ENCODE data around the gene MCOLN2.
"Not testable (repeated sequence)": the region's sequence is repeated elsewhere in the genome, so short reads cannot be mapped to it uniquely, and the experiment has no call there.

Gene MCOLN2

GRCh38 chr1:84941843-84942242 lies 55.1 kb downstream of the MCOLN2 start:
- no peak for DNase-seq (ENCODE audit: low read depth)

GRCh38 chr1:84940481-84940880 lies 56.4 kb downstream of the MCOLN2 start:
- DNase-seq (ENCODE audit: low read depth), result no peak

GRCh38 chr1:84939761-84940160 lies 57.2 kb downstream of the MCOLN2 start:
- DNase-seq (ENCODE audit: low read depth), result no peak

GRCh38 chr1:84939151-84939550 lies 57.8 kb downstream of the MCOLN2 start:
- no peak for DNase-seq (ENCODE audit: low read depth)

- DNase-seq (ENCODE audit: low read depth), result no peak
Observed at GRCh38 chr1:84936116-84936810, 60.6 kb downstream of the MCOLN2 start.

- no peak for DNase-seq (ENCODE audit: low read depth)
Observed at GRCh38 chr1:84933011-84933611, 63.8 kb downstream of the MCOLN2 start.

GRCh38 chr1:84930831-84931230 lies 66.1 kb downstream of the MCOLN2 start:
- no peak for DNase-seq (ENCODE audit: low read depth)

GRCh38 chr1:84930329-84930728 lies 66.6 kb downstream of the MCOLN2 start:
- no peak for DNase-seq (ENCODE audit: low read depth)

- no peak for DNase-seq (ENCODE audit: low read depth)
Observed at GRCh38 chr1:84929581-84929980, 67.3 kb downstream of the MCOLN2 start.

- no peak for DNase-seq (ENCODE audit: low read depth)
Observed at GRCh38 chr1:84928979-84929378, 67.9 kb downstream of the MCOLN2 start.

GRCh38 chr1:84923317-84923716 lies 73.6 kb downstream of the MCOLN2 start:
- no peak for DNase-seq (ENCODE audit: low read depth)

GRCh38 chr1:84920159-84920558 lies 76.8 kb downstream of the MCOLN2 start:
- no peak for DNase-seq (ENCODE audit: low read depth)

GRCh38 chr1:84919461-84919970 lies 77.4 kb downstream of the MCOLN2 start:
- DNase-seq (ENCODE audit: low read depth), result no peak

GRCh38 chr1:84918726-84919336 lies 78.1 kb downstream of the MCOLN2 start:
- DNase-seq (ENCODE audit: low read depth), result no peak

- no peak for DNase-seq (ENCODE audit: low read depth)
Observed at GRCh38 chr1:84916897-84917296, 80.0 kb downstream of the MCOLN2 start.

GRCh38 chr1:84913555-84913892 lies 83.4 kb downstream of the MCOLN2 start:
- no peak for DNase-seq (ENCODE audit: low read depth)

- no peak for DNase-seq (ENCODE audit: low read depth)
Observed at GRCh38 chr1:84912726-84913554, 84.0 kb downstream of the MCOLN2 start.

GRCh38 chr1:84908746-84909464 lies 88.0 kb downstream of the MCOLN2 start:
- DNase-seq (ENCODE audit: low read depth), result not testable (repeated sequence)

GRCh38 chr1:84907095-84907827 lies 89.7 kb downstream of the MCOLN2 start:
- no peak for DNase-seq (ENCODE audit: low read depth)

GRCh38 chr1:84902727-84903126 lies 94.2 kb downstream of the MCOLN2 start:
- DNase-seq (ENCODE audit: low read depth), result not testable (repeated sequence)

GRCh38 chr1:84899969-84900368 lies 96.9 kb downstream of the MCOLN2 start:
- no peak for DNase-seq (ENCODE audit: low read depth)
